Memory B cell (primary cell): ENCODE measurements around the gene FNIP2.
"Not testable (repeated sequence)": the region's sequence is repeated elsewhere in the genome, so short reads cannot be mapped to it uniquely, and the experiment has no call there.

Source experiments
- ATAC-seq: fragments of 150-1000 bp; cut with Tn5 transposase; 2 replicates; pipeline ENCODE4 v1.10.0; 2021; ENCODE audit warnings: low read depth, mild to moderate bottlenecking, moderate library complexity
- DNase-seq, 2 donors: peaks; one replicate each; pipeline ENCODE4 v3.0.0; 2022; ENCODE audit warnings: low spot score in 2 of 2
- H3K27ac Mint-ChIP-seq: one replicate; pipeline ENCODE4 v1.8.0; 2022; ENCODE audit warnings: mild to moderate bottlenecking, moderate library complexity, mixed read lengths
- H3K27me3 Mint-ChIP-seq: one replicate; pipeline ENCODE4 v1.8.0; 2022; ENCODE audit warnings: mixed read lengths
- H3K36me3 Mint-ChIP-seq: one replicate; pipeline ENCODE4 v1.8.0; 2022; ENCODE audit warnings: mild to moderate bottlenecking, mixed read lengths
- H3K4me1 Mint-ChIP-seq: one replicate; pipeline ENCODE4 v1.8.0; 2022; ENCODE audit warnings: mixed read lengths
- H3K4me3 Mint-ChIP-seq: one replicate; pipeline ENCODE4 v1.8.0; 2022; ENCODE audit warnings: mild to moderate bottlenecking, moderate library complexity, mixed read lengths
- H3K9me3 Mint-ChIP-seq: one replicate; pipeline ENCODE4 v1.8.0; 2022; ENCODE audit warnings: mixed read lengths

Gene FNIP2

DNA sequence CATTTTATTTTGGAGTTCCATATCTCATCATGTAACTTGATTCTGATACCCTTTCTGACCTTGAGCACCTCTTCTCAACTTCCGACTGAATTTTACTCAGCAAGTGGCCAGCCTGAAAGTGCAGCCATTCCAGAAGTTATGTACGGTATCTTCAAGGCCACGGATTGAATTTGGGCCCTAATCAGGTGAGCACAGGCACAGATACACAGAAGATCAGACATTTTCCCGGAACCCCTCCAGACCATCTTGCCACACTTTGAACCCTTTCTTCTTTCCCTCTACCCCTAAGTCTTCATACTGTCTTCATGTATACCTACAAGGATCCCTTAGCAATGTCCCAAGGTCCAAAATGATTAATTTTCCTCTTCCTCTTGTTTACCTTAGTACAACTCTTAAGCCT, 108.2 kb downstream of the FNIP2 start:
- Mint-ChIP-seq H3K36me3 (no peaks in the 10 kb centered on the region), H3K27ac (no peak overlapping the region)

DNA sequence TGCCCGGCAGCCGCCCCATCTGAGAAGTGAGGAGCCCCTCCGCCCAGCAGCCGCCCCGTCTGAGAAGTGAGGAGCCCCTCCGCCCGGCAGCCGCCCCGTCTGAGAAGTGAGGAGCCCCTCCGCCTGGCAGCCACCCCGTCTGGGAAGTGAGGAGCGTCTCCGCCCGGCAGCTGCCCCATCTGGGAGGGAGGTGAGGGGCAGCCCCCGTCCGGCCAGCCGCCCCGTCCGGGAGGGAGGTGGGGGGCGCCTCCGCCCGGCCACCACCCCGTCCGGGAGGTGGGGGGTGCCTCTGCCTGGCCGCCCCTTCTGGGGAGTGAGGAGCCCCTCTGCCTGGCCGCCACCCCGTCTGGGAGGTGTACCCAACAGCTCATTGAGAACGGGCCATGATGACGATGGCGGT, 113.3 kb downstream of the FNIP2 start:
- H3K27me3 Mint-ChIP-seq, result peaks cover 15% of the 10 kb centered on the region
- H3K4me1 Mint-ChIP-seq, H3K9me3 Mint-ChIP-seq, DNase-seq, H3K27ac Mint-ChIP-seq, H3K4me3 Mint-ChIP-seq, ATAC-seq, H3K36me3 Mint-ChIP-seq: not testable (repeated sequence)

More for the DNA sequence above, 108.2 kb downstream of the FNIP2 start:
- no peak for DNase-seq
- peaks cover 10% of the 10 kb centered on the region for H3K27me3 Mint-ChIP-seq
- H3K9me3 Mint-ChIP-seq, result peaks cover 3% of the 10 kb centered on the region
- no peak overlapping the region for H3K4me3 Mint-ChIP-seq
- no peaks in the 10 kb centered on the region for H3K4me1 Mint-ChIP-seq
- no peak for ATAC-seq

DNA sequence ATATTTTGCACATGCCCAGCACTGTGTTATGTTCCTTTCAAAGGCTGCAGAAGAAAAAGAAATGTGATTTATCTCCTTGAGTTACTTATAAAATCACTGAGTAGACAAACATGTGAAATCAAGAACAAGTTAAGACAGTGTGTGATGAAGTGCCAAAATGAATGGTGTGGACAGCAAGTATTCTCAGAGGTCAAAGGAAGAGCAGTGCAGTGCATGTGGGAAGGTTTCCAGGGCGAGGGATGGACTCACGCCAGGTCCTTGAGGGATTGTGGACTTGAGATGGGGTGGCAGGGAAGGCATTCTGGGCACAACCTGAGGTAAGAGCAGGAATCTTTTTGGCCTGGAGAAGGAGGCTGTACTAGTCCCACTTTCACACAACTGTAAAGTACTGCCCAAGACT, 115.5 kb downstream of the FNIP2 start:
- no peaks in the 10 kb centered on the region for H3K36me3 Mint-ChIP-seq
- DNase-seq, result no peak
- H3K27ac Mint-ChIP-seq, result no peak overlapping the region
- peaks cover 9% of the 10 kb centered on the region for H3K27me3 Mint-ChIP-seq
- no peak overlapping the region for H3K4me3 Mint-ChIP-seq
- ATAC-seq, result no peak
- H3K9me3 Mint-ChIP-seq, result peaks cover 2% of the 10 kb centered on the region
- no peaks in the 10 kb centered on the region for H3K4me1 Mint-ChIP-seq

DNA sequence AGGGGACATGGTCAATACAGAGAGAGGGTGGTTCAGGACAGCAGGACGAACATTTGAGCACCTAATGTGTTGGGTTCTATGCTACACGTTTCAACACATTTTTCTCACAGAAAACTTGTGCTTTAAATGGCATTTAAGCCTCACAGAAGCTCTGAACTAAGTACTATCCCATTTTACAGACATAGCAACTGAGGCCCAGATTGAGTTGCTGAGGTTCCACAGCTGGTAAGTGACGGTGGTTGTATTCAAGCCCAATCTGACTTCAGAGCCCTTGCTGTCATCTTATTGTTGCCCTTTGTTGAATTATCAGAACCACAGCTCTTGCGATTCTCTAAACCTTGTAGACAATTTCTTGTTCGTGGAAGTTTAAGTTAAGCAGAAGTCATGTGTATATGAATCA, 116.7 kb downstream of the FNIP2 start:
- ATAC-seq (no peak), DNase-seq (no peak)
- Mint-ChIP-seq H3K27me3 (peaks cover 9% of the 10 kb centered on the region), H3K27ac (no peak overlapping the region), H3K9me3 (peaks cover 2% of the 10 kb centered on the region), H3K4me3 (no peak overlapping the region), H3K4me1 (no peaks in the 10 kb centered on the region), H3K36me3 (no peaks in the 10 kb centered on the region)

DNA sequence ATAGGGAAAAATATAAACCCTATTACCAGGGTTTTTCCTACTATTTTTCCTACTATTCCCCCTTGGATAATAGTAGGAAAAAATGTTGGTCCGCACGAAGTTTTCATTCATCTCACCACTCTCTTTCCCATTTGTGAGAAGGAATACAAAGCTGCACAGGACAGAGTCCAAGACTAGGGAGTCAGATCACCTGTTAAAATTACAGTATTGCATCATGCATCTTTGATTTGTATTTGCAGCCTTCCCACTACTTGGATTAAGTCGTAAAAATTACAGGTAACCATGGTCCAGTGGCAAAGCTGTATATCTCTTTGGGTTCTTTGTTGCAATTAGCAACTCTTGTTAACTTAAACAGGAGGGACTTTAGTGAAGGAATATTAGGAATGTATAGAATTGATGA, 121.5 kb downstream of the FNIP2 start:
- DNase-seq (no peak), ATAC-seq (no peak)
- H3K27me3 Mint-ChIP-seq, result peaks cover 5% of the 10 kb centered on the region
- no peaks in the 10 kb centered on the region for H3K4me1 Mint-ChIP-seq
- no peaks in the 10 kb centered on the region for H3K36me3 Mint-ChIP-seq
- H3K9me3 Mint-ChIP-seq, result no peaks in the 10 kb centered on the region
- H3K27ac Mint-ChIP-seq, result no peak overlapping the region
- no peak overlapping the region for H3K4me3 Mint-ChIP-seq

DNA sequence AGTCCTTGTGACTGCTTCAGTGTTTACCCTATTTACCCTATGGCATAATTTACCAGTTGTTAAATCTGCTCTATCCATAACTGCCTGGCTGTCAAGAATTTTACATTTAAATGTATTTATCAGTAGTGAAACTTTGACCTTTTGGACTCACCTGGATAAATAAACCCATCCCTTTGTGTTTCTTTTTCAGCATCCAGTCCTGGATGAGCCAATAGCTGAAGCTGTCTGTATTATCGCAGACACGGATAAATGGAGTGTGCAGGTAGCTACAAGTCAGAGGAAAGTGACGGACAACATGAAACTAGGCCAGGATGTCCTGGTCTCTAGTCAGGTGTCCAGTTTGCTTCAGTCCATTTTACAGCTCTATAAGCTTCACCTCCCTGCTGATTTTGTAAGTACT, 122.4 kb downstream of the FNIP2 start:
- ATAC-seq (no peak), DNase-seq (no peak)
- Mint-ChIP-seq H3K36me3 (no peaks in the 10 kb centered on the region), H3K9me3 (no peaks in the 10 kb centered on the region), H3K27me3 (peaks cover 2% of the 10 kb centered on the region), H3K4me1 (no peaks in the 10 kb centered on the region), H3K27ac (no peak overlapping the region), H3K4me3 (no peak overlapping the region)

DNA sequence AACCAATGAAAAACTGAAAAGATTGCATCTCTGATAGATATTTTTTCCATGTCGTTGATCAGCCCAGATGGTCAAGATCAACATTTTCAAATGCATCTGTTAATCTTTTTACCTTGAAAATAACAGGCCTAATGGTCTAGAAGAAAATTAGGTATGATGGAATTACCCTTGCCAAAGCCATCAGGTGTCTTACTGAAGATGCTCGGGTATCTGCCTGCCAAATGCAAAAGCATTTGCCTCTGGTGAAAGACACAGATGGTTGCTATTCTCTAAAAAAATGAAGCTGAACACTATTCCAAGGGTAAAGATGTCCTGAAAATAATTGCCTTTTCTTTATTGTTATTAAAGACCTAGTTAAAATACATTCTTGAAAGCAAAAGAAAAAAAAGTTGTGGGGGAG, 126.0 kb downstream of the FNIP2 start:
- no peaks in the 10 kb centered on the region for H3K9me3 Mint-ChIP-seq
- no peak overlapping the region for H3K4me3 Mint-ChIP-seq
- no peak overlapping the region for H3K27ac Mint-ChIP-seq
- ATAC-seq, result no peak
- no peaks in the 10 kb centered on the region for H3K36me3 Mint-ChIP-seq
- DNase-seq, result no peak
- no peaks in the 10 kb centered on the region for H3K27me3 Mint-ChIP-seq
- H3K4me1 Mint-ChIP-seq, result no peaks in the 10 kb centered on the region

DNA sequence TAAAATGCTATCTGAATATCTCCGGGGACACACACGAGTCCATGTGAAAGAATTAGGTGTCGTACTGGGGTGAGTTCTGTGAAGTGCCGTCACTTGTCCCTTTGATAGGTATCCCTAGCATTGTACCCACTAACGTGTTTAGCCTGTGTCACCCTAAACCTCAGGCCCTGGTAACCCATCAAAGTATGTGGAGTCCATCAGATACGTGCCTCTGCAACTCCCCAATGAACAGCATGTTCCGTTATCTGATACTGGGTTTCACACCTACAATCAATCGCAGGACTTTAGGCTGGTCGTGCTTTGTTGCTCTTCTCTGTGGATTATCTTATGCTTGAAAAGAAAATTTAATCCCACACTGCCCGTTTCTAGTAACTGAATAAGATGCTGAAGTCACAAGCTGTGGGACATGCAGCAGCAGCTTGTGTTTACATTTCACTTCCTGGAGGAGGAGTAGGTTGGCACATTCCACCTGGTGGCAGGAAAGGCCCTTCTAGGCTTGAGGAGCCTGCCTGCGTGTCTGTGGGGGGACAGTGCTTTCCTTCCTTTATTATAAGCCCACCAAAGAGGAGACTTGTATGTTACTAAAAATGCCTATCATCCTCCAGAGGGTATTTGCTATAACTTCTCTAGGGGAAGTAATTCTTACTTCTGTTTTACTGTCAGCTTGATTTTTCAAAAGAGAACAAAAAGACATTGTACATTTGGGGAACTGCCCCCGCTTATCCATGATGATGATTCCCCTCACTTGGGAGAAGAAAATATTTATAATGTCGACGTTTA, 127.2 kb downstream of the FNIP2 start:
- Mint-ChIP-seq H3K4me3 (no peak overlapping the region), H3K27ac (no peak overlapping the region), H3K9me3 (no peaks in the 10 kb centered on the region), H3K36me3 (no peaks in the 10 kb centered on the region), H3K4me1 (no peaks in the 10 kb centered on the region), H3K27me3 (no peaks in the 10 kb centered on the region)
- ATAC-seq (no peak), DNase-seq (no peak)

DNA sequence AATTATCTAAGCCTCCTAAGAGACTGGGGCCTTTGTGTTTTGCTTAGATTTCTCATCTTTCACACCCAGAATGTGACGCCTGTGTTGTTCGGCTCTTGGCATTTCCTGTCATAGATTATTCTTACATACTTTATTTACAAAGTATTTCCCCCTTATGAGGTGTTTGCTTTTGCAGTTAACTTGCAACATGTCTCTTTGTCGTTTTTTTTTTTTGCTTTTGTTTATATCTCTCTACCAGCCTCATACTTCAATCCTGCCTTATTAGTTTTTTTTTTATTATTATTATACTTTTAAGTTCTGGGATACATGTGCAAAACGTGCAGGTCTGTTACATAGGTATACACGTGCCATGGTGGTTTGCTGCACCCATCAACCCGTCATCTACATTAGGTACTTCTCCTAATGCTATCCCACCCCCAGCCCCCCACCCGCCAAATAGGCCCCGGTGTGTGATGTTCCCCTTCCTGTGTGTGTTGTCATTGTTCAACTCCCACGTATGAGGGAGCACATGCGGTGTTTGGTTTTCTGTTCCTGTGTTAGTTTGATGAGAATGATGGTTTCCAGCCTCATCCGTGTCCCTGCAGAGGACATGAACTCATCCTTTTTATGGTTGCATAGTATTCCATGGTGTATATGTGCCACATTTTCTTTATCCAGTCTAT, 127.9 kb downstream of the FNIP2 start:
- ATAC-seq, H3K27me3 Mint-ChIP-seq, DNase-seq, H3K4me1 Mint-ChIP-seq, H3K4me3 Mint-ChIP-seq, H3K36me3 Mint-ChIP-seq, H3K9me3 Mint-ChIP-seq: not testable (repeated sequence)
- H3K27ac Mint-ChIP-seq, result peak overlapping the region; percentile 28

DNA sequence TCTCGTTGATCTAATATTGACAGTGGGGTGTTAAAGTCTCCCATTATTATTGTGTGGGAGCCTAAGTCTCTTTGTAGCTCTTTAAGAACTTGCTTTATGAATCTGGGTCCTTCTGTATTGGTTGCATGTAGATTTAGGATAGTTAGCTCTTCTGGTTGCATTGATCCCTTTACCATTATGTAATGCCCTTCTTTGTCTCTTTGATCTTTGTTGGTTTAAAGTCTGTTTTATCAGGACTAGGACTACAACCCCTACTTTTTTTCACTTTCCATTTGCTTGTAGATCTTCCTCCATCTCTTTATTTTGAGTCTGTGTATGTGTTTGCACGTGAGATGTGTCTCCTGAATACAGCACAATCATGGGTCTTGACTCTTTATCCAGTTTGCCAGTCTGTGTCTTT, 131.6 kb downstream of the FNIP2 start:
- DNase-seq, H3K9me3 Mint-ChIP-seq, H3K4me1 Mint-ChIP-seq, H3K27ac Mint-ChIP-seq, H3K27me3 Mint-ChIP-seq, ATAC-seq, H3K4me3 Mint-ChIP-seq, H3K36me3 Mint-ChIP-seq: not testable (repeated sequence)

DNA sequence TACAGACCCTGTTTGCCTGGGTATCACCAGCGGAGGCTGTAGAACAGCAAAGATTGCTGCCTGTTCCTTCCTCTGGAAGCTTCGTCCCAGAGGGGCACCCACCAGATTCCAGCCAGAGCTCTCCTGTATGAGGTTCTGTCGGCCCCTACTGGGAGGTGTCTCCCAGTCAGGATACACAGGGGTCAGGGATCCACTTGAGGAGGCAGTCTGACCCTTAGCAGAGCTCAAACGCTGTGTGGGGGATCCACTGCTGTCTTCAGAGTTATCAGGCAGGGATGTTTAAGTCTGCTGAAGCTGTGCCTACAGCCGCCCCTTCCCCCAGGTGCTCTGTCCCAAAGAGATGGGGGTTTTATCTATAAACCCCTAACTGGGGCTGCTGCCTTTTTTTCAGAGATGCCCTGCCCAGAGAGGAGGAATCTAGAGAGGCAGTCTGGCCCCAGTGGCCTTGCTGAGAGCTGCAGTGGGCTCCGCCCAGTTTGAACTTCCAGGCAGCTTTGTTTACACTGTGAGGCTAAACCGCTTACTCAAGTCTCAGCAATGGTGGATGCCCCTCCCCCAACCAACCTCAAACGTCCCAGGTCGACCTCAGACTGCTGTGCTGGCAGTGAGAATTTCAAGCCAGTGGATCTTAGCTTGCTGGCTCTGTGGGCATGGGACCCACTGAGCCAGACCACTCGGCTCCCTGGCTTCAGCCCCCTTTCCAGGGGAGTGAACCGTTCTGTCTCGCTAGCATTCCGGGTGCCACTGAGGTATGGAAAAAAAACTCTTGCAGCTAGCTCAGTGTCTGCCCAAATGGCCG, 133.7 kb downstream of the FNIP2 start:
- not testable (repeated sequence) for ATAC-seq, H3K36me3 Mint-ChIP-seq, DNase-seq, H3K9me3 Mint-ChIP-seq, H3K4me3 Mint-ChIP-seq, H3K27ac Mint-ChIP-seq, H3K4me1 Mint-ChIP-seq
- peaks cover 13% of the 10 kb centered on the region for H3K27me3 Mint-ChIP-seq

DNA sequence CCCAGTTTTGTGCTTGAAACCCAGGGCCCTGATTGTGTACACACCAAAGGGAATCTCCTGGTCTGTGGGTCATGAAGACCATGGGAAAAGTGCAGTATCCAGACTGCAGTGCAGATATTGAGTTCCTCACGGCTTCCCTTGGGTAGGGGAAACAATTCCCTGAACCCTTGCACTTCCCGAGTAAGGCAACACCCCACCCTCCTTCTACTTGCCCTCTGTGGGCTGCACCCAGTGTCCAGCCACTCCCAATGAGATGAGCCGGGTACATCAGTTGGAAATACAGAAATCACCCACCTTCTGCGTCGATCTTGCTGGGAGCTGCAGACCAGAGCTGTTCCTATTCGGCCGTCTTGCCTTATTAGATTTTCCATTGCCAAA, 134.2 kb downstream of the FNIP2 start:
- ATAC-seq (no peak), DNase-seq (no peak)
- Mint-ChIP-seq H3K27me3 (peaks cover 13% of the 10 kb centered on the region), H3K4me3 (no peak overlapping the region), H3K27ac (no peak overlapping the region), H3K36me3 (peaks cover 4% of the 10 kb centered on the region), H3K4me1 (peaks cover 4% of the 10 kb centered on the region), H3K9me3 (no peaks in the 10 kb centered on the region)

DNA sequence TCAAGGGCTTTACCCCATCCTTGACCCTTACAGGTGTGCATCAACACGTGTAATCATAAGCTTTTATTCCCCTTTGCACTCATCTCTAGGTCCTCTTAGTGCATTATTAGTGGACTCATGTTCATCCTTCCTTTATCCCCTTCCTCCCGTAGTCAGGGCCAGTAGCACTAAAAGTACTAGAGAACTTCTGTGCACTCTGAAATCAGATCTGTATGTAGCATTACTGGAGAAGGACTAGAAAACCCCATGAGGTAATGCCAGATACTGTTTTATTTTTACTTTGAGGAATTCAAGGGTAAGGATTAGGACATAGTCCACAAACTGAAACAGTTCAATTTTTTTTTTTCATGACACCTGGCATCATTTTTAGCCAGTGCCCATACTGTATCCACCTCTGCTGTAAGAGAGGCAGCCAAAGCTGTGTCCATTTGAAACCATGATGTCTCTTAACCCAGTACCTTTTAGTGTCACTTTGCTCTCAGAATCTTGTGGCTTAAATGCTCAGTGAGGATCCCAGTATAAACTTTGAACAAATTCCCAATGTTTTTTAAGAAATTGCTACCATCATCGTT, 134.7 kb downstream of the FNIP2 start:
- peaks cover 4% of the 10 kb centered on the region for H3K36me3 Mint-ChIP-seq
- H3K27me3 Mint-ChIP-seq, result peaks cover 13% of the 10 kb centered on the region
- DNase-seq (no peak), ATAC-seq (no peak)
- no peak overlapping the region for H3K4me3 Mint-ChIP-seq
- no peak overlapping the region for H3K27ac Mint-ChIP-seq
- H3K4me1 Mint-ChIP-seq, result peaks cover 4% of the 10 kb centered on the region
- H3K9me3 Mint-ChIP-seq, result no peaks in the 10 kb centered on the region

DNA sequence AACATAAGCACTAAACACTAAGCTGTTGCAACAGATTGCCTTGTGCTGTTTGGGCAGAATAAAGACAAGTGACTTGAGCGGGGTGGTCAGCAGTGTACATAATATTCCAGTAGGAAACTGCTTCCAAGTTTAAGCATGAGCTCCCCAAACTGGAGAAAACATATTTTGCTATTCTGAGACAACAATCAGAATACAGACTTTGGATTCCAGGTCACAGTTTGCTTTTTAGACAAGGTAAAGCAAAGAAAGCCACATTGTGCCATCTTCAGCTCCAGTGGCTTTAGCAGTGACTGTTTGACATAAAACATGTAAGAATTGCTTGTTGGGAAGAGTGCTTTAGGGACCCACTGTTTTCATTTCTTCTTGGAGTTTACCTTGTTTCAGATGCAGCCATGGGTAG, 136.0 kb downstream of the FNIP2 start:
- no peaks in the 10 kb centered on the region for H3K9me3 Mint-ChIP-seq
- DNase-seq (no peak), ATAC-seq (no peak)
- H3K36me3 Mint-ChIP-seq, result peaks cover 4% of the 10 kb centered on the region
- no peak overlapping the region for H3K4me3 Mint-ChIP-seq
- no peak overlapping the region for H3K27ac Mint-ChIP-seq
- H3K27me3 Mint-ChIP-seq, result peaks cover 13% of the 10 kb centered on the region
- peaks cover 4% of the 10 kb centered on the region for H3K4me1 Mint-ChIP-seq
